ENCODE data around the gene KCNA3.

The KCNA3 gene

DNA sequence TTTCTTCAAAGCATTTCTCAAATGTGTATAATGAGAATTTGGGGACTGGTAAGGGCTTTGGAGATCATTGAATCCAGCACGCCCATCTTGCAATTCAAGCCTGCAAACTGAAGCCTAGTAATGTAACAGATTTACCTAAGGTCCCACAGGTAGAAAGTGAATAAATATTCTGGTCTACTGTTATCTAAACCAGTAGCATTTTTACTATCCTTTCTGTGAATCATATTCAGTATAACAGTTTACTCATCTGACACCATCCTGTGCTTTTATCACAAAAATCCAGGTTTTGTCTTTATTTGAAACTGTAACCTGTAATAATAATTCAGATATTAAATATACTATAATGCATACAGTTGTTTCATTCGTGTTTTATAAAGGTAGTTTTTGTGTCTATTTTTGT, 17.4 kb downstream of the KCNA3 start:
- Histone ChIP-seq H3K27me3 (no peaks in the 10 kb centered on the region; the same call in 1 of the 2 replicates), H3K4me3 (ENCODE audit: low read depth, low read length) (no peak overlapping the region), H3K9me3 (no peaks in the 10 kb centered on the region), H3K36me3 (no peaks in the 10 kb centered on the region), H3K4me1 (no peaks in the 10 kb centered on the region)
- TF ChIP-seq, protein P1, sequence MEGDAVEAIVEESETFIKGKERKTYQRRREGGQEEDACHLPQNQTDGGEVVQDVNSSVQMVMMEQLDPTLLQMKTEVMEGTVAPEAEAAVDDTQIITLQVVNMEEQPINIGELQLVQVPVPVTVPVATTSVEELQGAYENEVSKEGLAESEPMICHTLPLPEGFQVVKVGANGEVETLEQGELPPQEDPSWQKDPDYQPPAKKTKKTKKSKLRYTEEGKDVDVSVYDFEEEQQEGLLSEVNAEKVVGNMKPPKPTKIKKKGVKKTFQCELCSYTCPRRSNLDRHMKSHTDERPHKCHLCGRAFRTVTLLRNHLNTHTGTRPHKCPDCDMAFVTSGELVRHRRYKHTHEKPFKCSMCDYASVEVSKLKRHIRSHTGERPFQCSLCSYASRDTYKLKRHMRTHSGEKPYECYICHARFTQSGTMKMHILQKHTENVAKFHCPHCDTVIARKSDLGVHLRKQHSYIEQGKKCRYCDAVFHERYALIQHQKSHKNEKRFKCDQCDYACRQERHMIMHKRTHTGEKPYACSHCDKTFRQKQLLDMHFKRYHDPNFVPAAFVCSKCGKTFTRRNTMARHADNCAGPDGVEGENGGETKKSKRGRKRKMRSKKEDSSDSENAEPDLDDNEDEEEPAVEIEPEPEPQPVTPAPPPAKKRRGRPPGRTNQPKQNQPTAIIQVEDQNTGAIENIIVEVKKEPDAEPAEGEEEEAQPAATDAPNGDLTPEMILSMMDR (IDR thresholded peaks at IDR 0.05; ENCODE audit: low read depth, low read length), result no peak
- DNase-seq, result no peak

GRCh38 chr1:110650609-110651008, 24.1 kb downstream of the KCNA3 start:
- TF ChIP-seq, protein P1 (IDR thresholded peaks at IDR 0.05; ENCODE audit: low read depth, low read length), result no peak
- H3K27me3 ChIP-seq, result no peaks in the 10 kb centered on the region; the same call in 1 of the 2 replicates
- no peak for DNase-seq
- H3K4me1 ChIP-seq, result no peaks in the 10 kb centered on the region
- no peak overlapping the region for H3K4me3 ChIP-seq (ENCODE audit: low read depth, low read length)
- H3K36me3 ChIP-seq, result no peaks in the 10 kb centered on the region
- no peaks in the 10 kb centered on the region for H3K9me3 ChIP-seq

DNA sequence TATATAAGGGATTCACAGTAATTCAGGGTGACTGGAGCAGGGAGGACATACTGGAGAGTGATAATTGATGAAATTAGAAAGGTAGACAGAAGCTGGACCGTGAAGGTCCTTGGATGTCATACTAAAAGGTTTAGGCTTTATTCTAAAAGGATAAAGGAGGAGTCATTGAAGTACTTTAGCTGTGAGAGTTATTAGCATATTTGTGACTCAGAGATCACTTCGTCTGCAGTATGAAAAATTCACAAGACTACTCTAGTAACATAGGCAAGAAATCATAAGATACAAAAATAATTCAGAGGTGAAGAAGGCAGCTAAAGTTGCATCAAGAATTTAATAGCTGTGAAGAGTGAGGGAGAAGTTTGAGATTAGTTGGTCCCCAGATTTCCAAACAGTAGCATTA, 26.3 kb downstream of the KCNA3 start:
- TF ChIP-seq, protein P1 (IDR thresholded peaks at IDR 0.05; ENCODE audit: low read depth, low read length), result no peak
- Histone ChIP-seq H3K27me3 (no peaks in the 10 kb centered on the region), H3K4me1 (no peaks in the 10 kb centered on the region), H3K36me3 (no peaks in the 10 kb centered on the region), H3K4me3 (ENCODE audit: low read depth, low read length) (no peak overlapping the region), H3K9me3 (no peaks in the 10 kb centered on the region)
- DNase-seq, result no peak

DNA sequence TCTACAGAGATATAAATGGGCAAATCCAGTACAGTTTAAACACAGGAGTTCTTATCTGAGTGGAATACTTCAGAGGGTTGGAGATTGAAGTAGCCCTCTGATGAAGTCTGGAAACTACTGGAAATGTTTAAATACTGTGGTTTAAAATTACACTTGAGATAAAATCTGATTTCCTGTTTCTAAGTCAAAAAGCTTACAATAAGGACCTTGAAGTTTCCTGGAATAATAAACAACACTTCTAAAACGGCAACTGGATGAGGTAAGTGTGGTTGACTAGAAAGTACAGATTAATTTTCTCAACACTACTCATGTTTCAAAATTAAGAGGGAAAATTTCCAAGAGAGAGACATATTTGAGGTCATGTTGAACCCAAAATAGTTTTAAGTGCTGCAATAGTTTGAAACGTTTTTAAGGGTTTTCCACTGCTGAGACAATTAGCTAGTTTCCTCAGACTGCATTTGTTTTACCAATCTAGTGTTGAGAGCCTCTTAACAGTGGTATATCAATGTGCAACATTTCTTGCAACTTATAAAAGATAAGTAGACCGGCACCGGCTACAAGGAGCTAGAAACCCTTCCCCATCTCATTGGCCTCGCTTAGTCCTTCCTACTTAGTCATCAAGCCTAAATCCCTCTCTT, 27.4 kb downstream of the KCNA3 start:
- Histone ChIP-seq H3K4me1 (no peaks in the 10 kb centered on the region), H3K36me3 (no peaks in the 10 kb centered on the region), H3K9me3 (no peaks in the 10 kb centered on the region), H3K27me3 (no peaks in the 10 kb centered on the region), H3K4me3 (ENCODE audit: low read depth, low read length) (no peak overlapping the region)
- TF ChIP-seq, protein P1 (IDR thresholded peaks at IDR 0.05; ENCODE audit: low read depth, low read length), result no peak
- DNase-seq, result no peak

GRCh38 chr1:110645821-110646735, 28.7 kb downstream of the KCNA3 start:
- TF ChIP-seq, protein P1 (IDR thresholded peaks at IDR 0.05; ENCODE audit: low read depth, low read length), result no peak
- DNase-seq, result no peak
- H3K27me3 ChIP-seq, result no peaks in the 10 kb centered on the region

GRCh38 chr1:110645211-110645610, 29.5 kb downstream of the KCNA3 start:
- H3K27me3 ChIP-seq, result no peaks in the 10 kb centered on the region
- H3K4me3 ChIP-seq (ENCODE audit: low read depth, low read length), result no peak overlapping the region
- H3K4me1 ChIP-seq, result no peaks in the 10 kb centered on the region
- H3K36me3 ChIP-seq, result no peaks in the 10 kb centered on the region
- TF ChIP-seq, protein P1 (IDR thresholded peaks at IDR 0.05; ENCODE audit: low read depth, low read length), result no peak
- DNase-seq, result no peak
- no peaks in the 10 kb centered on the region for H3K9me3 ChIP-seq

More at GRCh38 chr1:110645821-110646735, 28.7 kb downstream of the KCNA3 start:
- H3K4me3 ChIP-seq (ENCODE audit: low read depth, low read length), result no peak overlapping the region
- H3K4me1 ChIP-seq, result no peaks in the 10 kb centered on the region
- H3K36me3 ChIP-seq, result no peaks in the 10 kb centered on the region
- no peaks in the 10 kb centered on the region for H3K9me3 ChIP-seq

Data from BE2C (cell line).